ENCODE results near the gene KRTAP4-11.
"Not testable (repeated sequence)": the region's sequence is repeated elsewhere in the genome, so short reads cannot be mapped to it uniquely, and the experiment has no call there.

DNA sequence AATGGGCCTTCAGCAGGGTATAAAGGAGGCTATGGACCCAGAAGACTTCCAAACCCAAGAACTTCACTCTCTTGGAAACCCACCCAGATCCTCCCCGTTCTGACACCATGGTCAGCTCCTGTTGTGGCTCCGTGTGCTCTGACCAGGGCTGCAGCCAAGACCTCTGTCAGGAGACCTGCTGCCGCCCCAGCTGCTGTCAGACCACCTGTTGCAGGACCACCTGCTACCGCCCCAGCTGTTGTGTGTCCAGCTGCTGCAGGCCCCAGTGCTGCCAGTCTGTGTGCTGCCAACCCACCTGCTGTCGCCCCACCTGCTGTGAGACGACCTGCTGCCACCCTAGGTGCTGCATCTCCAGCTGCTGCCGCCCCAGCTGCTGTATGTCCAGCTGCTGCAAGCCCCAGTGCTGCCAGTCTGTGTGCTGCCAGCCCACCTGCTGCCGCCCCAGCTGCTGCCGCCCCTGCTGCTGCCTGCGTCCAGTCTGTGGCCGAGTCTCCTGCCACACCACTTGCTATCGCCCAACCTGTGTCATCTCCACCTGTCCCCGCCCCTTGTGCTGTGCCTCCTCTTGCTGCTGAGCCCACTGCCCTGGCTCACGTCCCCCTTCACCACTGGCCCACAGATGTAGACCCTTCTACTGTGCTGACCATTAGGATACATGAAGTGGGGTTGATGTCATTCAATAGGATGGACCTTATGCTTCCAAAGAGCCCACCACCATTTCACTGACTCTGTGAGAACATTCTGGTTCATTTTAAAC, 33.9 kb downstream of the KRTAP4-11 start, which contains the start of gene KRTAP4-7:
- TF ChIP-seq, protein P1, sequence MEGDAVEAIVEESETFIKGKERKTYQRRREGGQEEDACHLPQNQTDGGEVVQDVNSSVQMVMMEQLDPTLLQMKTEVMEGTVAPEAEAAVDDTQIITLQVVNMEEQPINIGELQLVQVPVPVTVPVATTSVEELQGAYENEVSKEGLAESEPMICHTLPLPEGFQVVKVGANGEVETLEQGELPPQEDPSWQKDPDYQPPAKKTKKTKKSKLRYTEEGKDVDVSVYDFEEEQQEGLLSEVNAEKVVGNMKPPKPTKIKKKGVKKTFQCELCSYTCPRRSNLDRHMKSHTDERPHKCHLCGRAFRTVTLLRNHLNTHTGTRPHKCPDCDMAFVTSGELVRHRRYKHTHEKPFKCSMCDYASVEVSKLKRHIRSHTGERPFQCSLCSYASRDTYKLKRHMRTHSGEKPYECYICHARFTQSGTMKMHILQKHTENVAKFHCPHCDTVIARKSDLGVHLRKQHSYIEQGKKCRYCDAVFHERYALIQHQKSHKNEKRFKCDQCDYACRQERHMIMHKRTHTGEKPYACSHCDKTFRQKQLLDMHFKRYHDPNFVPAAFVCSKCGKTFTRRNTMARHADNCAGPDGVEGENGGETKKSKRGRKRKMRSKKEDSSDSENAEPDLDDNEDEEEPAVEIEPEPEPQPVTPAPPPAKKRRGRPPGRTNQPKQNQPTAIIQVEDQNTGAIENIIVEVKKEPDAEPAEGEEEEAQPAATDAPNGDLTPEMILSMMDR (IDR thresholded peaks at IDR 0.05): not testable (repeated sequence)
- TF ChIP-seq POLR2AphosphoS5, POLR2A (IDR thresholded peaks at IDR 0.05): not testable (repeated sequence)

Measured in transverse colon (tissue), 4 donors.